Cardiac fibroblast (primary cell): ENCODE results near the gene ELOVL5.
A peak's percentile ranks its signal among the peaks of the same experiment; 100 is the strongest.

Source experiments
- DNase-seq, 2 donors: peaks; one replicate each; pipeline versions ENCODE4 v3.0.0 to v3.0.0-alpha.2; 2010; ENCODE audit warnings: low read depth in 2 of 2
- H3K4me3 ChIP-seq, 2 donors: replicated peaks in 1 of 2; 1 replicate in 1 of 2; 2 replicates in 1 of 2; pipeline ENCODE4 v1.5.1; 2011; ENCODE audit warnings: low read depth in 2 of 2, low read length in 2 of 2, mild to moderate bottlenecking in 2 of 2, moderate library complexity in 1 of 2
- TF ChIP-seq, protein P1 (sequence below): IDR thresholded peaks from one replicate; pipeline ENCODE4 v1.5.1; 2011; ENCODE audit warnings: low read depth, mild to moderate bottlenecking, low read length, inconsistent platforms

ELOVL5 gene

DNA sequence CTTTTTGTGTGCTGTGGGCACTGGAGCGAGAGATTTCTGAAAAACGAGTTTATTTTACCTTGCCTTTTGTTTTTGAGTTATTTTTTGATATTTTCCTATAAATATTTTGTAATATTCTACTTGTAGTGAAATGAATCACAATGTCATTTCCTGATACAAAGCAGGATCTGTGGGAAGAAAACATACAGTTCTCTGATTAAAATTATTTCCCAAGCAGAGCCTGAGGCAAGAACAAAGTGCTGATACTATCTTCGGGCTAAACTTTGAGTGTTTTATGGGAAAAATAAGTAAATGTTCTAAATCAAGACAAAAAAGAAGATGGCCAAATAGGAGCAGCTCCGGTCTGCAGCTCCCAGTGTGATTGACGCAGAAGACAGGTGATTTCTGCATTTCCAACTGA, 33.7 kb upstream of the ELOVL5 start:
- no peak overlapping the region for H3K4me3 ChIP-seq
- no peak for DNase-seq
- TF ChIP-seq, protein P1, sequence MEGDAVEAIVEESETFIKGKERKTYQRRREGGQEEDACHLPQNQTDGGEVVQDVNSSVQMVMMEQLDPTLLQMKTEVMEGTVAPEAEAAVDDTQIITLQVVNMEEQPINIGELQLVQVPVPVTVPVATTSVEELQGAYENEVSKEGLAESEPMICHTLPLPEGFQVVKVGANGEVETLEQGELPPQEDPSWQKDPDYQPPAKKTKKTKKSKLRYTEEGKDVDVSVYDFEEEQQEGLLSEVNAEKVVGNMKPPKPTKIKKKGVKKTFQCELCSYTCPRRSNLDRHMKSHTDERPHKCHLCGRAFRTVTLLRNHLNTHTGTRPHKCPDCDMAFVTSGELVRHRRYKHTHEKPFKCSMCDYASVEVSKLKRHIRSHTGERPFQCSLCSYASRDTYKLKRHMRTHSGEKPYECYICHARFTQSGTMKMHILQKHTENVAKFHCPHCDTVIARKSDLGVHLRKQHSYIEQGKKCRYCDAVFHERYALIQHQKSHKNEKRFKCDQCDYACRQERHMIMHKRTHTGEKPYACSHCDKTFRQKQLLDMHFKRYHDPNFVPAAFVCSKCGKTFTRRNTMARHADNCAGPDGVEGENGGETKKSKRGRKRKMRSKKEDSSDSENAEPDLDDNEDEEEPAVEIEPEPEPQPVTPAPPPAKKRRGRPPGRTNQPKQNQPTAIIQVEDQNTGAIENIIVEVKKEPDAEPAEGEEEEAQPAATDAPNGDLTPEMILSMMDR, result no peak

DNA sequence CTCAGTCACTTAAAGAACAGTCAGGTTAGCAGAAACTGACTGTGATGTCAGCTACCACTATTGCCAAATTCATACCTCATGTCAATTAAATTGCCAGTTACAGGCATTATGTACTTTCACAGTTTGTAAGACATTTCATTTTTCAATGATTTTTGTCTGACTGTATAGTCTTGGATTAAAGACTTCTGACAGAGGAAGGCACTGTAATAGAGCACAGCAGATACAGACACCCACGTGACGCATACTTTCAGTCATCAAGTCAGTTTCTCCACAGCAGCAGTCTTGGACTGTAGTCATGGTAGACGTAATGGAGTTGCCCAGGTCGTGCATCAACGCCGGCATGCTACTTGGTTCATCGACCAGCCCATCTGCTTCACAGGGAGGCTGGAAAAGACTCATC, 29.5 kb upstream of the ELOVL5 start:
- TF ChIP-seq, protein P1, result no peak
- no peak for DNase-seq
- no peak overlapping the region for H3K4me3 ChIP-seq

DNA sequence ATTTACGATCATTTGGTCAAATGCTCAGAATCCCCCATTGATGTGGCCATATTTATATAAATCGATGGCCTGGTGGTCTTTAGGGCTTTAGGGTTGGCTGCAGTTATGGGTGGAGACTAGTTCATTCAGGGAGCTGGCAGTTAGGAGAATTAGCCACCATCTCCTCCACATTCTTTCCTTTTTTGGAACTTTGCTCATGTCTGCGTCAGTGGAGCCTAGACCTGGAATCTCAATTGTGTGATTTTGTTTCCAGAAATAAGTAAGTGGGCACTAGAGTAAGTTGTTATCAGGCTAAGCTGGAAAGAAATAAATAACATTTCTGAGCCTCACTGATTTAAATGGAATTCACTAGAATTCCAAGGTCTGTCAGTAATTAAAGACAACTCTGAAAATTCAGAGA, 29.0 kb upstream of the ELOVL5 start:
- peak in 1 of 2 donors; percentile 27 for DNase-seq
- H3K4me3 ChIP-seq, result no peak overlapping the region
- TF ChIP-seq, protein P1, result no peak

DNA sequence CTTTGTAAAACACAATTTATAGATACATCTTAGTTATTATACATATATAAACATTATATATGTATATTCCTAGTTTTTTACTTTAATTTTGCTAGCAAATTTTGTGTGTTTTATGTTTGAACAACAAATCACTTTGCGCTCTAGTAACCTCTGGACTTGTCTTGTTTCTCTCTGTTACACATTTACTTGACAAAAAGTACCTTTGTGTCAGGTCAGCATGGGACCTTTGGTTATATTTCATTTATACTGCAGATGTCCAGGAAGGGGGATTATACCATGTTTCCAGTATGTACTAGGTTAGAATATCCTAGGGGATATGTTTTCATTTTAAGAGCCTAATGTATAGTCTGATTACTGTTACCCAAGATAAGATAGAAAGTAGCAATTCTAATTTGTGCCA, 28.5 kb upstream of the ELOVL5 start:
- no peak for DNase-seq
- H3K4me3 ChIP-seq, result no peak overlapping the region
- TF ChIP-seq, protein P1, result no peak

DNA sequence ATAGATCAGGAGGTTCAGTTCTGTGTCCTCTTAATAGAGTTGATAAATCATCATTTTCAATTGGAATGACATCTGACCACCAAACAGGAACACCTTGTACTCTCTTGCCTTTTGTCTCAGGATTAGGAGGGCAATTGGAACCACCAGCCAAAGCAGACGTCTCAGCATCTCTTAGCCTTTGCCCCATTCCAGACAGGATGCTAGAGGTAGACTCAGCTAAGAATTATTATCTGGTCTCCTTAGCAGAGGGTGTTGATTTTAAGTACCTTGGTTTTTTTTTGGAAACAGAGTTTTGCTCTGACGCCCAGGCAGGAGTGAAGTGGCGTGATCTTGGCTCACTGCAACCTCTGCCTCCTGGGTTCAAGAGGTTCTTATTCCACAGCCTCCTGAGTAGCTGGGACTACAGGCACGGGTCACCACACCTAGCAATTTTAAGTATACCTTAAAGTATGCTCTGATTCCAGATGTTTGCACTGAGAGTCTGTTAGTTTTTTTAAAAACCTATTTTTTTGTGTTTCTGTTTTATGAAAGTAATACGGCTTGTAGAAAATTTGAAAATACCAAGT, 28.0 kb upstream of the ELOVL5 start:
- TF ChIP-seq, protein P1, result no peak

DNA sequence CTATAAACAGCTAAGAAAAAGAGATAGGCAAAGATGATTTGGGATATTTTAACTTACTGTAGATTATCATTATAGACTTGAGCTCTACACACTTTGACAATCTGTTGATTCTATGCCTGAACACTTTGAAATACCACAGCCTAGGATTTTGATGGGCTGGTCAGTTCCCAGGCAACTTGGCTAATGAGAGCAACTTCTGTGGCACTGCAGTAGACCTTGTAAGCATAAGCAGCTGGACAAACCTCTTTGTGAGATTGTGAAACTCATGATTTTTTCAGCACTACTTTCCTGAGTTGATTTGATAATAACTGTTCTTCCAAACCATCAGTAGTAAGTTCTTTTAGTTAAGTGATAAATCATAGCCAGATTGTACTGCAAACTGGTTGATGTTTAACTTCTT, 27.1 kb upstream of the ELOVL5 start:
- DNase-seq, result peak; percentile 10 to 54
- no peak overlapping the region for H3K4me3 ChIP-seq
- TF ChIP-seq, protein P1, result no peak

More for the DNA sequence above, 28.0 kb upstream of the ELOVL5 start:
- H3K4me3 ChIP-seq, result no peak overlapping the region
- DNase-seq, result no peak

DNA sequence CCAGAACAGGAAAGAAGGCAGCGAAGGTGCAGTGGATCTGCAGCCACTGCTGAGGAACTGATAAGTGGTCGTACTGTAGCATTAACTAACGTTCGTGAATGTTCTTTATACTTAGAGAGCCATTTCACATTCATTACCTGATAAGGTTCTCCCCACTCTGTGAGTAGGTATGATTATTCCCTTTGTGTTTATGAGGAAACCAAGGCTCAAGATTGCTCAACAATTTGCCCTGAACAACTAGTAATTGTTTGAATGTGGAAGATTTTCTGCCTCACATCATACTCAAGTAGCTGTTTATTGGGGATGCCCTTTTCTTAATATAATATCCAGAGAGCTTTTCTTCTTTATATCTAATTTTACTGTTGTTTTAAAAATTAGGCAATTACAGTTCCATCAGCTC, 24.9 kb upstream of the ELOVL5 start:
- TF ChIP-seq, protein P1, result no peak
- peak in 1 of 2 donors; percentile 9 for DNase-seq
- no peak overlapping the region for H3K4me3 ChIP-seq
